ENCODE data around the gene PKHD1.

DNA sequence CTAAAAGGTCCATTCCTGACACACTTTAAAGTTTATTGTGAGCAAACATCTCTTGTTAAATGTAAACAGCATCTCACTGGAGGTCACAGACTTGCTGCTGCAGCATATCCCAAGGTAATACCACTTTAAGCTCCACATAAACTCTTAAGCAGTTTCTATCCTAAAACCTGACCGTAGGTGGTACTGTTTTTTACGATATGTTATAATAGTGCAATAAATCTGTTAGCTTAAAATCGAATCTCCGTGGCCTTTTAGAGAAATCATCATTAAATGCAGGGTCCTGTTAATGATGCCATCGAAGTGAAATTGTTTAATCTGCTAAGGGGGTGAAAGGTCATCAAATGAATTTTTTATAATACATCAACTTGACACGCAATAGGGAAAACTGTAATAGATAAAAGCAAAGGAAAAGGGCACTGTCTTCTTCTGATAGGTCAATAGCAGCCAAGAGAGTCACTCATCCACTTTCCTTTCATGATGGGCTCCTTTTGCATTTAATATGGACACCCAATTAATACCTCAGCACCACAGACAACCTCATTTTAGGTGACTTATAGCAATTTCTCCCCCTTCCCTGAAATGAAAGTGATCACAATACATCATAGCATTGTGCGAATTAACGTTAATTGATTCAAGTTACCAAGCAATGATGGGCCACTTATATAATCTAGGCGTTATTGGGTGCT is 436.1 kb downstream of the PKHD1 start:
- no peak for TF ChIP-seq GATA2 (IDR thresholded peaks at IDR 0.05; ENCODE audit: low read depth, low read length)
- TF ChIP-seq GATA3 (IDR thresholded peaks at IDR 0.05; ENCODE audit: low read depth, low read length), result no peak

All from SH-SY5Y (cell line).